Measurements from ENCODE around the gene POLR2C.

DNA sequence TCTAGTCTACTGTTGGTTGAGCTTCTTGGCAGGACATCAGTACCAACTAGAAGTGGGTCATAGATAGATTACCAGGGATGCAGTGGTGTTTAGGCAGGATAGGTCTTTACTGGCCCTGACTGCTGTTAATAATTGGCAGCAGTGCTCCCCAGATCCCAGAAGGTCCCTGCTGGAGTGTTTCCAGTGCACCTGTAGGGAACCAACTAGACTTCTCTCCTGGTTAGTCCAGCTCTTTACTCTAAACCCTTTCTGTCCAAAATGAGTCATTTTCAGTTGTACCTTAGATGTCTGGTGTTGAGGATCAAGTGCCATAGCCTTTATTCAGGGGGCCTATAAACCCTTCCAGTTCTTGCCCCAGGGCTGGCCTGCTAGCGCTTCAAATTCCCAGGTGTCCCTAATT, 8.7 kb downstream of the POLR2C start:
- no peak for TF ChIP-seq POLR2A (IDR thresholded peaks at IDR 0.05)
- TF ChIP-seq, protein P1, sequence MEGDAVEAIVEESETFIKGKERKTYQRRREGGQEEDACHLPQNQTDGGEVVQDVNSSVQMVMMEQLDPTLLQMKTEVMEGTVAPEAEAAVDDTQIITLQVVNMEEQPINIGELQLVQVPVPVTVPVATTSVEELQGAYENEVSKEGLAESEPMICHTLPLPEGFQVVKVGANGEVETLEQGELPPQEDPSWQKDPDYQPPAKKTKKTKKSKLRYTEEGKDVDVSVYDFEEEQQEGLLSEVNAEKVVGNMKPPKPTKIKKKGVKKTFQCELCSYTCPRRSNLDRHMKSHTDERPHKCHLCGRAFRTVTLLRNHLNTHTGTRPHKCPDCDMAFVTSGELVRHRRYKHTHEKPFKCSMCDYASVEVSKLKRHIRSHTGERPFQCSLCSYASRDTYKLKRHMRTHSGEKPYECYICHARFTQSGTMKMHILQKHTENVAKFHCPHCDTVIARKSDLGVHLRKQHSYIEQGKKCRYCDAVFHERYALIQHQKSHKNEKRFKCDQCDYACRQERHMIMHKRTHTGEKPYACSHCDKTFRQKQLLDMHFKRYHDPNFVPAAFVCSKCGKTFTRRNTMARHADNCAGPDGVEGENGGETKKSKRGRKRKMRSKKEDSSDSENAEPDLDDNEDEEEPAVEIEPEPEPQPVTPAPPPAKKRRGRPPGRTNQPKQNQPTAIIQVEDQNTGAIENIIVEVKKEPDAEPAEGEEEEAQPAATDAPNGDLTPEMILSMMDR (IDR thresholded peaks at IDR 0.05): no peak

All from body of pancreas (tissue), 4 donors.